ACHN (cell line): ENCODE data around the gene TTC27.

Experiments
- DNase-seq: peaks from one replicate; pipeline ENCODE4 v3.0.0-alpha.2; 2015
- in situ Hi-C: cut with HindIII; loops from 2 replicates; pipeline ENCODE4 v1.10.0; 2017; ENCODE audit warnings: low sequenced_read_pairs, low pct_ligation_motif_present, low pct_unique_long_range_greater_than_20kb

Gene TTC27

DNA sequence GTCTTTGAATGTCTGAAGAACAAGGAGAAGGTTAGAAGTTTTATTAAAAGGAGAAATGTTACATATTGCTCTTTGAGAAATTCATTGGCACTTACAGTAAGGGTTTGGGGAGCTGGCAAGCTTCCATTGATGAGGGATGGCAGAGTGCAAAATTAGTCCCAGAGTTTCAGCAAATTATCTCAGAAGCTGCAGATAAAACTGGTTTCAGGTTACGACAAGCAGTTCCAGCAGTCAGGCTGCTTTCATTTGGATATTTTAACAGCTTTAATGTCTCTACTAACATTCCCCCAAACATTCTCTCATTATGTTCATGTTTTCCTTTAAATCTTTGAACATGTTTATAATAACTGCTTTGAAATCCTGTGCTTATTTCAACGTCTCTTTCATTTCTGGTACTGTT, 153.1 kb downstream of the TTC27 start:
- in situ Hi-C loops: no loop called here
- DNase-seq: no peak

DNA sequence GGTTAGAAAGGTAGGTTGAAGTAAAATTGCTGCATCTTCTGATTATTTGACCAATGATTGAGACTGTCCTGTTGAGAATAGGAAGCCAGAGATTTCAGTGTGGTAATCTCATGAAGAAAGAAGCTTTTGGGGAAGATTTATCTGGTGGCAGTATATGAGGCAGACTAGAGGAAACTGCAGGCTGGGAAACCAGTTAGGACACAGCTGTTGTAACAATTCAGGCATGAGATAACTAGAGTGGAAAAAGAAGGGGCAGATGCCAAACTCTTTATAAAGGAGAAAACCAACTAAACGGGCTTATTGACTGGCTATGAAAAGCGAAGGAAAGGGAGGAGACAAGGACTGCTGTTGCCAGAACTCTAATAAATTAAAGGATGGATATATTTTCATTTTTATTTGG, 155.6 kb downstream of the TTC27 start:
- no peak for DNase-seq
- in situ Hi-C loops: no loop called here

DNA sequence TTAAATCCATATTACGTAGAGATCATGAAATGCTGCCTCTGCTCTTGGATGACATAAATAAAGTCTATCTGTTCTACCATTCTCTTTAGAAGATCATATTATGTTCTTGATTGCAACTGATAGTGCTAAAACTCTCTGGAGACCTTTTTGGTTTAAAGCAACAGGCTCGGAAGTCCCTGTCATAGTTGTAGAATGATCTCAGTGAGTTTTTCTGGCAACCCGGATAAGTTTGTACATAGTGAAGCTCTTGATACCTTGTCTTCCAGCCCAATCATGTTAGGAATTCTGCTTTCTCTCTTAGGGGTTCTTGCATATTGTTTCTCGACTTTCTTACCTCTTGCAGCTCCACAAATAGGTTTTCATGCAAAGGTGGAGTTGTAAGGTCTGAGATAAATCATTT, 156.1 kb downstream of the TTC27 start:
- DNase-seq: no peak
- in situ Hi-C loops: no loop called here

- in situ Hi-C loops: no loop called here
These were observed 159.4 kb downstream of the TTC27 start for GRCh38 chr2:32787207-32787606.

DNA sequence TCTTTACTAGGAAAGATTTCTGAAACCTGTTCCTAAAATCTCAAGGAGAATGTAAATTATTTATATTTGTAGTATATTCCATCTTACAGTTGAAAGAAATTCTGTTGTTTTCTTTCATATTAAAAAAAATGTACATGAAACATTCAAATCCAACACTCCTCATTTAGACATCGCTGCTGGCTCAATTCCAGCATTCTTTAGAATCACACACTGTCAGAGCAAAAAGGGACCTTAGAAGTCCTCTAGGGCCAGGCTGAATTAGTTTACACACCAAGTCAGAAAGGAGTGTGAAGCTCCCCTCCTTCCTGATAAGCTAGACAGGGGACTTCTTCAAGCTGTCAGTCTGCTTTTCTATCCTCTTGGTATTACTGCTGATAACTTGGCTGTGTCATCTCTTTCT, 160.3 kb downstream of the TTC27 start:
- DNase-seq: no peak
- in situ Hi-C loops: no loop called here

More at GRCh38 chr2:32787207-32787606, 159.4 kb downstream of the TTC27 start:
- DNase-seq: no peak

DNA sequence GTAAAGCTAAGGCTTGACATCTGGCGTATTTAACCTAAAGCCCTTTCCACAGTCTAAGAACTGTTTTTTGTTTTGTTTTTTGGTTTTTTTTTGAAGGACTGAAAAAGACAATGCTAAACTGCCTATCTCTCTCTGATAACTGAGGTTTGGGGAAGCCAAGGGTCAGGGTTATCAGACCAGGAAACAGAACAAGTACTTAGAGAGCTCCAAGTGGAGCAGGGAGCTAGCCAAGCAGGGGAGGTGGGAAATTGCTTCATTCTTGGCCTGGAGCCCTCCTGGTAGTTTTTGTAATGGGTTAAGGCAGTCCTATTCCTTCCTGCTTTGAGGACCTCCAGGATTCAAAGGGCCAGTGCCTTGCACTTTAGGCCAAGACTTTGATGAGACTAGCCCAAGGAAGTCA, 164.6 kb downstream of the TTC27 start:
- no peak for DNase-seq
- in situ Hi-C loops: no loop called here

DNA sequence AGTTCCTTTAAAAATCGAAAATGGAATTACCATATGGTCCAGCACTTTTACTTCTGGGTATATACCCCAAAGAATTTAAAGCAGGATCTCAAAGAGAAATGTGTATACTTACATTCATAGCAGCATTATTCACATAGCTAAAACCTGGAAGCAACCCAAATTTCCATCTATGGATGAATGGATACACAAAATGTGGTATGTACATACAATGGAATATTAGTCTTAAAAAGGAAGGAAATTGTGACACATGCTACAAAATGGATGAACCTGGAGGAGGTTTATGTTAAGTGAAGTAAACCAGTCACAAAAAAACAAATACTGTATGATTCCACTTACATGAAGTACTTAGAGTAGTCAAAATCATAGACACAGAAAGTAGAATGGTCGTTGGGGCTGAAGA, 171.0 kb downstream of the TTC27 start:
- in situ Hi-C loops: no loop called here
- no peak for DNase-seq

- DNase-seq: no peak
- in situ Hi-C loops: no loop called here
These were observed 173.9 kb downstream of the TTC27 start for GRCh38 chr2:32801741-32802140.

- DNase-seq: no peak
- in situ Hi-C loops: no loop called here
These were observed 175.0 kb downstream of the TTC27 start for GRCh38 chr2:32802877-32803276.

GRCh38 chr2:32804205-32804604, 176.4 kb downstream of the TTC27 start:
- in situ Hi-C loops: no loop called here
- DNase-seq: no peak

- in situ Hi-C loops: no loop called here
- DNase-seq: peak; percentile 27
These were observed 177.6 kb downstream of the TTC27 start for GRCh38 chr2:32805104-32806095.

DNA sequence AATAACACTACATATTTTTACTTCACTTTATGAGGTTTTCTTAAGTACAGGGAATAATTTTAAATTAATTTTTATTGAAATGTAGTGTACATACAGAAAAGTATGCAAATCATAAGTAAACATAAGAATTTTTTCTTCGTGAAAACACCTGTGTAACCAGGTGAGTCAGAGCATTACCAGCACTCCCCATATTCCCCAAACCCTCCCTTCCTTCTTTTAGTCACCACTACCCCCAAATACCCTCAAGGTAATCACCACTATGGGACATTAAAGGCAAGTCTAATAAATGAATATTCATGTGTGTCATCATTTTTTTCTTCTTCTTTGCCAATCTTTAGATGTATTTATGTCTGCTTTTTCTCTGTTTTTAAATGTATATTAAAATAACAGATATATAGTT, 179.0 kb downstream of the TTC27 start:
- in situ Hi-C loops: no loop called here

DNA sequence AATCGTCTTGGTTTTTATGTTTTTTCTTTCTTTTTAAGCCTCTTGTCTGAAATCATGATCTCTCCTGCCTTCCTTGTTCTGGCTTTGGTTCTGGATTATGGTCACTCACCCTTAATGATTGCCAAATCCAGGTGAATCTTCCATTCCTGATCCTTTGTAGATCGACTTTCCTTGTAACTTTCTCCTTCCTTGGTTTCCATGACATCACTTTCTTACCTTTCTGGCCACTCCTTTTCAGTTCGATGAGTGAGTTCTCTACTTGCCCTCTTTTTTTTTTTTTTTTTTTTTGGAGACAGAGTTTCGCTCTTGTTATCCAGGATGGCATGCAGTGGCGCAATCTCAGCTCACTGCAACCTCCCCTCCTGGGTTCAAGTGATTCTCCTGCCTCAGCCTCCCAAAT, 179.8 kb downstream of the TTC27 start:
- DNase-seq: no peak
- in situ Hi-C loops: no loop called here

More for the DNA sequence above, 179.0 kb downstream of the TTC27 start:
- no peak for DNase-seq

GRCh38 chr2:32810909-32811495, 183.2 kb downstream of the TTC27 start:
- in situ Hi-C loops: no loop called here
- DNase-seq: no peak

DNA sequence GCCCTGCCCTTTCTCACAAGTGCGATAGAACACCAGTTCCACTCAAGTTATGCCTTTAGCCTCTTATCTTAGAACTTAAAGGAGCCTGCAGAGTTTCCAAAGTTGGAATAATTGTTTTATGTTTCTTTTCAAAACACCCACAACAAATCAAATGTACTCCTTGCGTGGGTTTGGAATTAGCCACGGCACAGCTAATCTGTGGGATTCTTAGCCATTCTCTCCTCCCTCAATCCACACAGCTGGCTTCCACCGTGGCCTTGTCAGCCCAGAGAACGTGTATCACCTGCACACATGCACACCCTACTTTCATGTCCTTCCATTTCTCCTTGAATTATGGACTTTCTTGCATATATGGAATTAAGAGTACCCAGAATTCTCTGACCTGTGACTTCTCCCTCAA, 183.8 kb downstream of the TTC27 start:
- in situ Hi-C loops: no loop called here
- no peak for DNase-seq

GRCh38 chr2:32812316-32812715, 184.5 kb downstream of the TTC27 start:
- in situ Hi-C loops: no loop called here
- peak; percentile 9 for DNase-seq

GRCh38 chr2:32820088-32820487, 192.2 kb downstream of the TTC27 start:
- no peak for DNase-seq
- in situ Hi-C loops: no loop called here

DNA sequence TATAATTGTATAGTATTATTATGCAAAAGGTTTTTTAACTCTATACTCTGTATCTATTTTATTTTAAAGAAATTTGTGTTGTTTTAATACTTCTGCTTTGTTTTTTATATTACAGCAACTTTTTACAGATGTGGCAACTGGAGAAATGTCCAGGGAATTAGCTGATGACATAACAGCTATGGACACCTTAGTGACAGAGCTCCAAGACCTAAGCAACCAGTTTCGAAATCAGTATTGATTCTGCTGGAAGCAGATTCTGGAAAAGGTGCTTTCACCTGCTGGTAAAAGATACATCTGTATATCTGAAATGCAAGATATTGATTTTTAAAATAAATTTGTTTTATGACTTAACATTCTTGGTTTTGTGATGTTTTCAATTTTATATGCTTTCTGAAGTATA, 192.9 kb downstream of the TTC27 start:
- in situ Hi-C loops: no loop called here
- DNase-seq: no peak

DNA sequence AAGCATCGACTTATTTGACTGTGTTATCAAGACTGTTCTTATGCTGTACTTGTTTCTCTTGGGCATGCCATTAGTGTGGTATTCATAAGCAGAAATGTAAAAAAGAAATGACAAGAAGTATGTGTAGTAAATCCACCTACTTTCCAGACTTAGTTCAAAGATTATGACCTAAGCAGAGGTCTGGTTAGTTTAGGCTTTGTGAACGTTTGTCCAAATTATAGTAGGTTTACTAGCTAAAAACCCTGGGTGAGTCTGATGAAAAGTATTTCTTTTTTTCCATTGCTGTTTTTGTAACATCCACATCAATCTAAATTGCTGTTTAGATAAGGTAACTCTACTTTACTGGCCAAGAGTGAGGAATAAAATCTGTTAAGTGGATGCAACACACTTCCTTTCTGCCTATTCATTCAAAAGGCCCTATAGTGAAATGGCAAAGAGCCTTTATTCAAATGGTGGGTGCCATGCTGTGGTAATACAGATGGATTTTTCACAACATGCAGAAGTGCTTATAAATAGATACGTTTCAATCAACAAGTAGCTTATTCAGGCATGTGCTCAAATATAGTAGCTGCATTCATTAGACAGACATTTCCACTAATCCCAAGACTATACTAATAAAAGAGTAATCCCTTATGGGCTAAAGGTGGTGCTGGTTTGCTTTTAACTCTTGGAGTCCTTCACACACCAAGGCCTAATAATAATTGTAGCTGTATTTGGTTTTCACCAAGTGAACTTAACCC, 196.4 kb downstream of the TTC27 start:
- in situ Hi-C loops: no loop called here
- no peak for DNase-seq
